GM23338 (cell line): ENCODE data around the gene PDE4D.

ENCODE experiments used
- POLR2AphosphoS5 ChIP-seq: IDR thresholded peaks from 2 replicates; pipeline ENCODE4 v1.6.1; 2016; ENCODE audit warnings: antibody characterized with exemption, low read depth
- TF ChIP-seq, protein P1 (sequence below), 2 experiments: fragments of 200-600 bp in 1 of 2; sonication (generic) in 1 of 2; conservative IDR thresholded peaks; 2 replicates each; pipeline versions ENCODE4 v1.5.1 to v1.6.1; 2016 to 2017; ENCODE audit warnings: antibody characterized with exemption in 2 of 2, low read depth in 2 of 2, mild to moderate bottlenecking in 2 of 2, moderate library complexity in 1 of 2

DNA sequence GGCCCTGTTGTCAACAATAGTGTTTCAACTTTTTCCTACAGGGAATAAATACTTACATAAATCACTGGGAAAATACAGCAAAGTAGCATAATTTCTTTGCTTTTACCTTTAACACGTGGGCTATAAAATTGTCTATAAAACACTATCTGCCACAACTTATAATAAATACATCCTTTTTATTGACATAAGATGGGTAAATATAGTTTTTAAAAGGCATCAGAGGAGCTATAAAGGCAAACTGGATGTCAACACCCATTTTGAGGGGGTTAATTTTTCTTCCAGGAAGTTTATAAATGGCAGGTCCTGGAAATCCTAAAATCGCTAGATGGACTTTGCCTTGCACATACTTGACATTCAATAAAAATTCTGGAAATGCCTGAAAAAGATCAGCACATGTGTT lies 358.0 kb downstream of the PDE4D start:
- TF ChIP-seq, protein P1, sequence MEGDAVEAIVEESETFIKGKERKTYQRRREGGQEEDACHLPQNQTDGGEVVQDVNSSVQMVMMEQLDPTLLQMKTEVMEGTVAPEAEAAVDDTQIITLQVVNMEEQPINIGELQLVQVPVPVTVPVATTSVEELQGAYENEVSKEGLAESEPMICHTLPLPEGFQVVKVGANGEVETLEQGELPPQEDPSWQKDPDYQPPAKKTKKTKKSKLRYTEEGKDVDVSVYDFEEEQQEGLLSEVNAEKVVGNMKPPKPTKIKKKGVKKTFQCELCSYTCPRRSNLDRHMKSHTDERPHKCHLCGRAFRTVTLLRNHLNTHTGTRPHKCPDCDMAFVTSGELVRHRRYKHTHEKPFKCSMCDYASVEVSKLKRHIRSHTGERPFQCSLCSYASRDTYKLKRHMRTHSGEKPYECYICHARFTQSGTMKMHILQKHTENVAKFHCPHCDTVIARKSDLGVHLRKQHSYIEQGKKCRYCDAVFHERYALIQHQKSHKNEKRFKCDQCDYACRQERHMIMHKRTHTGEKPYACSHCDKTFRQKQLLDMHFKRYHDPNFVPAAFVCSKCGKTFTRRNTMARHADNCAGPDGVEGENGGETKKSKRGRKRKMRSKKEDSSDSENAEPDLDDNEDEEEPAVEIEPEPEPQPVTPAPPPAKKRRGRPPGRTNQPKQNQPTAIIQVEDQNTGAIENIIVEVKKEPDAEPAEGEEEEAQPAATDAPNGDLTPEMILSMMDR (conservative IDR thresholded peaks at IDR 0.05; ENCODE audit: low read depth in 2 of 2), result no peak
- TF ChIP-seq POLR2AphosphoS5, result no peak
